PC-3 (cell line): Measurements from ENCODE around the gene USP20.

Source experiments
- EZH2phosphoT487 ChIP-seq: fragments of 300-600 bp; sonication (generic); IDR thresholded peaks from 2 replicates; pipeline ENCODE4 v1.6.1; 2018; ENCODE audit warnings: mild to moderate bottlenecking, antibody characterized with exemption, low read length, borderline replicate concordance
- TF ChIP-seq, protein P1 (sequence below): fragments of 300-600 bp; sonication (generic); conservative IDR thresholded peaks from 2 replicates; pipeline ENCODE4 v1.5.1; 2017; ENCODE audit warnings: antibody characterized with exemption, low read depth, mild to moderate bottlenecking, low read length

DNA sequence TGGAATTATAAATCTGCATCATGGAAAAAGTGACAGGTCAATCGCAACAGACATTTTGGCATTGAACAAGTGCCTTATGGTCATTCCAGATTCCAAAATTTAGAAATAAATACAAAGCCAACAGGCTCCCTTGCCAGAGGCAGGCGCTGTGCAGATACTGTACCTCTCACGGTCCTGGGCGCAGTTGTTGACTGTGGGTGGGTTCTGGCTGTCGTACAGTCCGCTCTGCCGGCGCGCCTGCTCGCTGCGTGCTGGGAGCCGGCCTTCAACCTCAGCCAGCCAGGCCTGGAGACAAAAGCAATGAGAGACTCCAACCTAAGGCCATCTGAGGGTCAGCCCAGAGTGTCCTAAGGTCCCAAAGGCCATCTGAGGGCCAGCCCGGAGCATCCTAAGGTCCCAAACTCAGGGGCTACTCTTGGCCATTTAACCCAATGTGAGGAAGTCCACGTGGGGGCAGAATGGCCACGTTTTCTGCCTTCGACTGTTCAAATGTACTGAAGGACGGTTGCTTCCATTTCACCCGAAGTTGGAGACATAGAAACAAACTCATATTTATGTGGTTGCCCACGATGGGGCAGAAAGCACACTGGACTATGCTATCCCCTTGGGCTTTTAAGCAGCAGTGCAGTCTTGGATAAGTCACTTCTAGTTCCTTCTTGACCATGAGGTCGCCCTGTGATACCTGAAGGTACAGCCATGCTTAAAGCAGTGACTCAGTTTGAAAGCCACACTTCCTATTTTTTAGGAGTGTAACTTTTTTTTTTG lies 65.2 kb downstream of the USP20 start:
- no peak for TF ChIP-seq EZH2phosphoT487
- TF ChIP-seq, protein P1, sequence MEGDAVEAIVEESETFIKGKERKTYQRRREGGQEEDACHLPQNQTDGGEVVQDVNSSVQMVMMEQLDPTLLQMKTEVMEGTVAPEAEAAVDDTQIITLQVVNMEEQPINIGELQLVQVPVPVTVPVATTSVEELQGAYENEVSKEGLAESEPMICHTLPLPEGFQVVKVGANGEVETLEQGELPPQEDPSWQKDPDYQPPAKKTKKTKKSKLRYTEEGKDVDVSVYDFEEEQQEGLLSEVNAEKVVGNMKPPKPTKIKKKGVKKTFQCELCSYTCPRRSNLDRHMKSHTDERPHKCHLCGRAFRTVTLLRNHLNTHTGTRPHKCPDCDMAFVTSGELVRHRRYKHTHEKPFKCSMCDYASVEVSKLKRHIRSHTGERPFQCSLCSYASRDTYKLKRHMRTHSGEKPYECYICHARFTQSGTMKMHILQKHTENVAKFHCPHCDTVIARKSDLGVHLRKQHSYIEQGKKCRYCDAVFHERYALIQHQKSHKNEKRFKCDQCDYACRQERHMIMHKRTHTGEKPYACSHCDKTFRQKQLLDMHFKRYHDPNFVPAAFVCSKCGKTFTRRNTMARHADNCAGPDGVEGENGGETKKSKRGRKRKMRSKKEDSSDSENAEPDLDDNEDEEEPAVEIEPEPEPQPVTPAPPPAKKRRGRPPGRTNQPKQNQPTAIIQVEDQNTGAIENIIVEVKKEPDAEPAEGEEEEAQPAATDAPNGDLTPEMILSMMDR: no peak
